Adipocyte (in vitro differentiated cells): ENCODE measurements around the gene PRF1.

ENCODE experiments used
- DNase-seq: peaks from one replicate; pipeline ENCODE4 v3.0.0-alpha.2; 2015; ENCODE audit warnings: low read depth
- H3K27me3 ChIP-seq: replicated peaks from 2 replicates; pipeline ENCODE4 v1.7.0; 2013; ENCODE audit warnings: mild to moderate bottlenecking, low read length, moderate library complexity; ENCODE audit not compliant: control insufficient read depth, insufficient read depth
- H3K36me3 ChIP-seq: 2 replicates; pipeline ENCODE4 v1.7.0; 2013; ENCODE audit warnings: low read length, mild to moderate bottlenecking, moderate library complexity; ENCODE audit not compliant: control insufficient read depth, insufficient read depth, severe bottlenecking
- H3K4me1 ChIP-seq: 2 replicates; pipeline ENCODE4 v1.7.0; 2013; ENCODE audit warnings: mild to moderate bottlenecking, low read length, moderate library complexity; ENCODE audit not compliant: control insufficient read depth, insufficient read depth
- H3K4me3 ChIP-seq: 2 replicates; pipeline ENCODE4 v1.7.0; 2013; ENCODE audit warnings: mild to moderate bottlenecking, low read length, moderate library complexity
- H3K9ac ChIP-seq: 2 replicates; pipeline ENCODE4 v1.7.0; 2013; ENCODE audit warnings: mild to moderate bottlenecking, low read length, moderate library complexity
- H3K9me3 ChIP-seq: 2 replicates; pipeline ENCODE4 v1.7.0; 2013; ENCODE audit warnings: mild to moderate bottlenecking, low read length, moderate library complexity; ENCODE audit not compliant: control insufficient read depth

The PRF1 gene

DNA sequence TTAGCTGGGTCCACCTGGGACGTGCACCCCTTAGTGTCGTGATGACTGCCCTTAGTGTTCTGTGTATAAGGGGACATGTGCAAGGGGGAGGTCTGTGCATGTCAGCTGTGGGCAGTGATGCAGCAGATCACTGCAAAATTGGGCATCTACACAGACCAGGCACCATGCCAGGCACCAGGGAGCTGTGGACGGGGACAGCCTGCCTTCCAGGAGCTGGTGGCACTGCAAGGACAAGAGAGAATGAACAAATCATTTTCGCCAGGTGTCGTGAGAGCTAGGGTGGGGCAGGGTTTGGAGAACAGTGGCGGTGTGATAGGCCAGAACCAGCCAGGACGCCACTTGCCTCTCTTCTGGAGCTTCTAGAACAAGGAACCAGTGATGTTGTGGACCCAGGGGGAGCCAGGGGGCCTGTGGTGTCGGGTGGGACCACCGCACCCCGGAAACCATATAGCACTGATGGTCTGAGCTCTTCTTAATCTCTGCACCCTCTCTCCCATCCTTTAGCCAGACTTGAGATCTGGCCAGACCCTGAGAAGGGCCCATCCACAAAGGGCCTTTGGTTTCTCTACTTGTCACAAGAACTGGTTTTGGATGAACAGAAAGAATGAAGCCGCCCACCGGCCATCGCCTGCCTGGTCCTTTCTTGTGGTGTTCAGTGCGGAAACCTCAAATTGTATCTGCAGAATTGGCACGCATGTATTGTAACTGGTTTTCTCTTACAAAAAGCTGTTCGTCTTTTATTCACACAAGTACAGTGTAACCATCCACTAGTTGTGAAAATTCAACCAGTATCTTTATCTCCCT is 30.7 kb downstream of the PRF1 start:
- Histone ChIP-seq H3K4me1 (peaks cover 13% of the 10 kb centered on the region), H3K9me3 (no peaks in the 10 kb centered on the region), H3K36me3 (no peaks in the 10 kb centered on the region), H3K27me3 (peaks cover 7% of the 10 kb centered on the region), H3K4me3 (no peak overlapping the region), H3K9ac (no peak overlapping the region)
- DNase-seq, result no peak

GRCh38 chr10:70571236-70571635 is 31.3 kb downstream of the PRF1 start:
- Histone ChIP-seq H3K9me3 (no peaks in the 10 kb centered on the region), H3K4me3 (no peak overlapping the region), H3K4me1 (peaks cover 7% of the 10 kb centered on the region), H3K9ac (no peak overlapping the region), H3K36me3 (no peaks in the 10 kb centered on the region), H3K27me3 (peaks cover 7% of the 10 kb centered on the region)
- no peak for DNase-seq

- H3K9ac ChIP-seq, result no peak overlapping the region
- no peaks in the 10 kb centered on the region for H3K4me1 ChIP-seq
- H3K4me3 ChIP-seq, result no peak overlapping the region
- H3K36me3 ChIP-seq, result no peaks in the 10 kb centered on the region
- no peaks in the 10 kb centered on the region for H3K9me3 ChIP-seq
- H3K27me3 ChIP-seq, result peaks cover 8% of the 10 kb centered on the region
- no peak for DNase-seq
Observed at GRCh38 chr10:70568781-70569495, 33.6 kb downstream of the PRF1 start.

DNA sequence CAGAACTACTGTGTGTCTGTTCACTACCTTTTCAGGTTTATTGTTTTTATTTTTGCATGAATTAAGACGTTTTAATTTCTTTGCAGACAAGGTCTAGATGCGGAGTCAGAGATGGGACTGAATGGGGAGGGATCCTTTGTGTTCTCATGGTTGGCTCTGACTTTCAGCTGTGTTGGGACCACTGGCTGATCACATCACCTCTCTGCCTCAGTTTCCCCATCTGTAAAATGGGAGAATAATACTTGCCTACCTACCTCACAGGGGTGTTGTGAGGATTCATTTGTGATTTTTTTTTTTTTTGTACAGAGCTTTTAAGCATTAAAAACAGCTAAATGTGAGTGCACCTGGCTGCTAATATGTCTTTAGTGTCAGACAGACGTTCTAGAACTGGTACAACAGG is 34.4 kb downstream of the PRF1 start:
- peaks cover 13% of the 10 kb centered on the region for H3K27me3 ChIP-seq
- no peaks in the 10 kb centered on the region for H3K9me3 ChIP-seq
- DNase-seq, result no peak
- no peak overlapping the region for H3K9ac ChIP-seq
- no peaks in the 10 kb centered on the region for H3K36me3 ChIP-seq
- H3K4me3 ChIP-seq, result no peak overlapping the region
- H3K4me1 ChIP-seq, result no peaks in the 10 kb centered on the region

- no peaks in the 10 kb centered on the region for H3K4me1 ChIP-seq
- DNase-seq, result no peak
- H3K9ac ChIP-seq, result no peak overlapping the region
- H3K27me3 ChIP-seq, result peaks cover 14% of the 10 kb centered on the region
- no peaks in the 10 kb centered on the region for H3K9me3 ChIP-seq
- no peak overlapping the region for H3K4me3 ChIP-seq
- no peaks in the 10 kb centered on the region for H3K36me3 ChIP-seq
Observed at GRCh38 chr10:70567603-70568002, 34.9 kb downstream of the PRF1 start.

DNA sequence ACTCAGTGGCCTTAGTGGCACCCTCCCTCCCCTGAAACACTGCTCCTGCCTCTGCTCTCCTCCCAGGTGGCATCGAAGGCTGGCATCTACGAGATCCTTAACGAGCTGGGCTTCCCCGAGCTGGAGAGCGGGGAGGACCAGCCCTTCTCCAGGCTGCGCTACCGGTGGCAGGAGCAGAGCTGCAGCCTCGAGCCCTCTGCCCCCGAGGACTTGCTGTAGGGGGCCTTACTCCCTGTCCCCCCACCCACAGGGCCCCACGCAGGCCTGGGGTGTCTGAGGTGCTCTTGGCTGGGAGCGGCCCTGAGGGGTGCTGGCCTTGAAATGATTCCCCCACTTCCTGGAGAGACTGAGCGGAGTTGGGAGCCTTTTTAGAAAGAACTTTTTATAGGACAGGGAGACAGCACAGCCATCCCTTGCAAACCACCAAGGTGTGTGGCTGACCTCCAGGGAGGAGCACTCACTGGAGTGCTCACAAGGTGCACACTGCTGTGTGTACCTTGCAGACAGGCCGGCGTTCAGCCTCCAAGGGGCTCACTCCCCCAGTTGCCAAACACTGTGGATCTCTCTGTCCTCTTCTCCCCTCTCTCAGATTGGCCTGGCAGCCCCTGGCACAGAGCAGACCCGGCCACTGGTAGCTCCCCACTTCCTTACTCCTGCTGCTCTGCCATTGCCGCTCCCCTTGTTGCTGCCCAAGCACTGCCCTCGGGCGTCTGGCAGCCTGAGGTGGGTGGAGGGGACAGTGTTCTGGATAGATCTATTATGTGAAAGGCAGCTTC is 35.8 kb downstream of the PRF1 start:
- Histone ChIP-seq H3K9ac (no peak overlapping the region), H3K4me1 (no peaks in the 10 kb centered on the region), H3K9me3 (no peaks in the 10 kb centered on the region), H3K4me3 (no peak overlapping the region), H3K27me3 (peaks cover 14% of the 10 kb centered on the region), H3K36me3 (no peaks in the 10 kb centered on the region)
- DNase-seq, result no peak

DNA sequence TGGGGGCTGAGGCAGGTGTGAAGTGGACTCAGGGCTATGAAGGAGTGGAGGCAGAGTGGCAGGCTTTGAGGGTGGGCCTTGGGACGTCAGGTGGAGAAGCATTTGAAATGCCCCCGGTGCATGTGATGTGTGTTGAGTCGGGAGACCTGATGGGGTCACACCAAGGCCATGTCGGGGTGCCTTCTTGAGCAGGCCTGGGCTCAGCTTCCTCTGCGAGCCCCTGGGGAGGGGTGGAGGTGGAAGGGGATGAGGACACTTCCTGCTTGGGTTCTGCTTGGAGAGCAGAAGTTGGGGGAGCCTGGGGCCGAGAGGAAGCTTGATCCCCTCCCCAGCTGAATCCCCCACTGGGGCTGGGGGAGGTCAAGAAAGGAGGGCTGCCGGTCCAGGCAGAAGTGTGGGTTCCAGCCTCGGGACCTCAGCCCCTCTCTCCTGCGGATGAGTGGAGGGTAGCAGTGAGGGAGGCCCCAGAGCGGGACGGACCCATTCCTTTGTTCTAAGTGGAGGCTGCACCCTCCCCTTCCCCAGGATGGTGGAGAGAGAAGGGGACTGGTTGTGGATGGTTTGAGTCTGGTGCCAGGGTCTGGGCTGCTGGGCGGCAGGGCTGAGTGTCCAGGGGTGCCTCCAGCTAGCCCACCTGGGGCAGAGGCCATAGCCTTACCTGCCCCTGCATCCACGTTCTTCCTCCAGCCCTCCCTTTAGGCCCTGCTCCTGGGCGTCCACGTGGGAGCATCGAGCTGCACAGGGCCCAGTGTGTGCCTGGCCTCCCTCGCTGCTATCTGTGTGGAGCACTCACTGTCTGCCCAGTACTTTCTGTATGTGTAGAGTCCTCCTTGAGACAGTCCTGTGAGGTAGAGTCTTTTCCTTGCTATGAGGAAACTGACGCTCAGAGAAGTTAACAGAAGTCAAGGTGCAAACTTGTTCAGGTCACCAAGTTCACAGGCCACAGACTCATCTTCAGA is 36.7 kb downstream of the PRF1 start:
- H3K36me3 ChIP-seq, result no peaks in the 10 kb centered on the region
- no peak for DNase-seq
- no peak overlapping the region for H3K9ac ChIP-seq
- H3K9me3 ChIP-seq, result no peaks in the 10 kb centered on the region
- H3K4me3 ChIP-seq, result no peak overlapping the region
- peaks cover 7% of the 10 kb centered on the region for H3K4me1 ChIP-seq
- H3K27me3 ChIP-seq, result peaks cover 10% of the 10 kb centered on the region

- Histone ChIP-seq H3K36me3 (no peaks in the 10 kb centered on the region), H3K4me3 (no peak overlapping the region), H3K4me1 (peaks cover 7% of the 10 kb centered on the region), H3K27me3 (peaks cover 10% of the 10 kb centered on the region), H3K9ac (no peak overlapping the region), H3K9me3 (no peaks in the 10 kb centered on the region)
- no peak for DNase-seq
Observed at GRCh38 chr10:70564901-70565351, 37.6 kb downstream of the PRF1 start.

- peaks cover 14% of the 10 kb centered on the region for H3K4me1 ChIP-seq
- no peak overlapping the region for H3K9ac ChIP-seq
- DNase-seq, result no peak
- H3K4me3 ChIP-seq, result no peak overlapping the region
- H3K27me3 ChIP-seq, result peaks cover 10% of the 10 kb centered on the region
- no peaks in the 10 kb centered on the region for H3K36me3 ChIP-seq
- H3K9me3 ChIP-seq, result no peaks in the 10 kb centered on the region
Observed at GRCh38 chr10:70564113-70564725, 38.3 kb downstream of the PRF1 start.

DNA sequence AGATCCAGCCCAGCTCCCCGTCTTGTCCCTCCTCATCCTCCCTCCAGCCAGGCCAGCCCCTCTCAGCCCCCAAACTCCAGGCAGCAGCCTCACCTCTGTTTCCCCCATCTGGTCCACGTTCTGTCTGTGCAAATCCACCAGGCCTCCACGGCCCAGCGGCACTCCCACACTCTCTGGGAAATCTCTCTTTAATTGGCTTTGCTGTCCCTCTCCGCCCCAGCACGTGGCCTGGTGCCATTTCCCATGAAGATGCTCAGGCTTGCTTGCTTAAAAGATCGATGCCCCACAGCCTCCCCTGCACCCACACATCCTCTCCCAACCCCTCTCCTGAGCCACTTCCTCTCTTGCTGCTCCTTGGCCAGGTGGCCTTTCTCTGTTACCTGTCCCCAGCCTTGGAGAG is 39.3 kb downstream of the PRF1 start:
- H3K9ac ChIP-seq, result no peak overlapping the region
- no peaks in the 10 kb centered on the region for H3K9me3 ChIP-seq
- H3K36me3 ChIP-seq, result no peaks in the 10 kb centered on the region
- H3K4me1 ChIP-seq, result peaks cover 23% of the 10 kb centered on the region
- H3K27me3 ChIP-seq, result peaks cover 10% of the 10 kb centered on the region
- H3K4me3 ChIP-seq, result no peak overlapping the region
- no peak for DNase-seq
